K562 (cell line): ENCODE results near the gene NME9. TPM values are rescaled to one million over a fixed set of nuclear protein-coding genes. Genes with fewer than 3 reads are reported as not detected.

Source experiments
- CHD4 ChIP-seq: fragments of 200-600 bp; sonication (generic); IDR thresholded peaks from 3 replicates; pipeline ENCODE4 v1.6.1; 2012; ENCODE audit warnings: low read depth, mild to moderate bottlenecking, mixed read lengths, low read length, inconsistent platforms; ENCODE audit not compliant: insufficient read depth, insufficient replicate concordance, poor library complexity, severe bottlenecking
- EWSR1 ChIP-seq: fragments of 450-650 bp; IDR thresholded peaks from 2 replicates; pipeline ENCODE4 v1.6.1; 2018; ENCODE audit warnings: borderline replicate concordance, mild to moderate bottlenecking, low read depth, moderate library complexity; ENCODE audit not compliant: partially characterized antibody
- HDAC6 ChIP-seq: IDR thresholded peaks from 2 replicates; pipeline ENCODE4 v1.6.1; 2012; ENCODE audit warnings: low read depth, mild to moderate bottlenecking, control low read depth, inconsistent platforms, low read length, moderate library complexity
- HOXB6 ChIP-seq: fragments of 250-450 bp; sonication (Bioruptor Pico); IDR thresholded peaks from 2 replicates; pipeline ENCODE4 v1.5.1; 2022; ENCODE audit warnings: mild to moderate bottlenecking, borderline replicate concordance
- MBD2 ChIP-seq: sonication (generic); IDR thresholded peaks from 2 replicates; pipeline ENCODE4 v1.6.1; 2016; ENCODE audit warnings: low read depth, borderline replicate concordance
- MEF2A ChIP-seq: IDR thresholded peaks from 2 replicates; pipeline ENCODE4 v1.6.1; 2011; ENCODE audit warnings: low read depth, mild to moderate bottlenecking, low read length, moderate library complexity; ENCODE audit not compliant: control insufficient read depth
- MEIS2 ChIP-seq: fragments of 450-650 bp; IDR thresholded peaks from 2 replicates; pipeline ENCODE4 v1.6.1; 2014; ENCODE audit warnings: mild to moderate bottlenecking; ENCODE audit not compliant: partially characterized antibody
- MTF1 ChIP-seq: fragments of 250-450 bp; sonication (Bioruptor Pico); IDR thresholded peaks from 2 replicates; pipeline ENCODE4 v1.9.0; 2021; ENCODE audit warnings: moderate library complexity, mild to moderate bottlenecking, inconsistent platforms, borderline replicate concordance
- NR3C1 ChIP-seq: sonication (generic); formaldehyde crosslinking; IDR thresholded peaks from 2 replicates; pipeline ENCODE4 v1.8.1; 2022; ENCODE audit warnings: missing genetic modification reagents
- POLR2AphosphoS5 ChIP-seq: IDR thresholded peaks from 2 replicates; pipeline ENCODE4 v1.6.1; 2011; ENCODE audit warnings: mild to moderate bottlenecking, low read depth, low read length, moderate library complexity; ENCODE audit not compliant: control insufficient read depth, insufficient read depth
- PTBP1 ChIP-seq: fragments of 200-400 bp; formaldehyde crosslinking; IDR thresholded peaks from 2 replicates; pipeline ENCODE4 v1.6.1; 2017; ENCODE audit warnings: low read depth, low read length
- RBM17 ChIP-seq: fragments of 200-400 bp; formaldehyde crosslinking; IDR thresholded peaks from 2 replicates; pipeline ENCODE4 v1.6.1; 2017; ENCODE audit warnings: low read depth, mild to moderate bottlenecking, low read length, borderline replicate concordance
- RFX1 ChIP-seq: fragments of 450-650 bp; IDR thresholded peaks from 2 replicates; pipeline ENCODE4 v1.6.1; 2016; ENCODE audit warnings: mild to moderate bottlenecking, moderate library complexity
- SIN3A ChIP-seq, 2 experiments: fragments of 150-350 bp in 1 of 2; IDR thresholded peaks; 2 replicates each; pipeline ENCODE4 v1.6.1; 2011 to 2016; ENCODE audit warnings: borderline replicate concordance in 2 of 2, low read depth in 2 of 2, low read length in 2 of 2, mild to moderate bottlenecking in 2 of 2, moderate library complexity in 2 of 2; ENCODE audit not compliant: control insufficient read depth in 1 of 2
- SMARCA4 ChIP-seq: fragments of 450-650 bp; IDR thresholded peaks from 2 replicates; pipeline ENCODE4 v1.6.1; 2016
- SREBF2 ChIP-seq: sonication (generic); formaldehyde crosslinking; IDR thresholded peaks from 2 replicates; pipeline ENCODE4 v1.4.0; 2020; ENCODE audit warnings: mild to moderate bottlenecking, missing genetic modification reagents
- TBP ChIP-seq: optimal IDR thresholded peaks from 2 replicates; pipeline ENCODE3; 2011; ENCODE audit warnings: low read depth, low read length, improper control_type of control experiment
- ZKSCAN1 ChIP-seq: fragments of 150-350 bp; IDR thresholded peaks from 2 replicates; pipeline ENCODE4 v1.6.1; 2016; ENCODE audit warnings: low read depth, low read length
- ZNF444 ChIP-seq: fragments of 250-450 bp; sonication (Bioruptor Pico); IDR thresholded peaks from 2 replicates; pipeline ENCODE4 v1.4.0; 2020; ENCODE audit warnings: mild to moderate bottlenecking, moderate library complexity
- polyA plus RNA-seq, 8 experiments: library from polyadenylated mRNA; depleted of rRNA in 4 of 8; stranded (reverse) in 5 of 8; unstranded in 3 of 8; fragments of >200 nt; fragmentation: Nextera tagmentation in 2 of 8; fragmentation: Illumina TruSeq in 1 of 8; extraction: Ambion mirVana in 2 of 8; extraction: Trizol in 1 of 8; gene quantifications; 2 replicates each; pipeline versions ENCODE4 v1.2.1 to v1.2.3, GENCODE V29; 2011 to 2014; ENCODE audit warnings: inconsistent platforms in 1 of 8, missing spikeins in 1 of 8
- total RNA-seq, 7 experiments: library from RNA; depleted of rRNA in 6 of 7; stranded (reverse); fragments of >200 nt in 6 of 7; fragmentation: Illumina TruSeq in 2 of 7; extraction: Trizol in 2 of 7; gene quantifications; 2 replicates each; pipeline versions ENCODE4 v1.2.1 to v1.2.3, GENCODE V29; 2011 to 2021; ENCODE audit warnings: low replicate concordance in 1 of 7
- TF ChIP-seq, protein P1 (sequence below): fragments of 450-650 bp; IDR thresholded peaks from 2 replicates; pipeline ENCODE4 v1.6.1; 2018; ENCODE audit warnings: mild to moderate bottlenecking, low read depth; ENCODE audit not compliant: partially characterized antibody
- TF ChIP-seq, protein P2 (sequence below), 2 experiments: IDR thresholded peaks; 2 replicates each; pipeline ENCODE4 v1.6.1; 2011; ENCODE audit warnings: borderline replicate concordance in 1 of 2, control low read depth in 1 of 2, low read depth in 1 of 2, low read length in 1 of 2, mild to moderate bottlenecking in 1 of 2, mixed read lengths in 1 of 2, moderate library complexity in 1 of 2; ENCODE audit not compliant: insufficient read depth in 1 of 2, insufficient read length in 1 of 2, poor library complexity in 1 of 2, severe bottlenecking in 1 of 2; ENCODE audit errors: extremely low read depth in 1 of 2
- TF ChIP-seq, protein P3 (sequence below): fragments of 450-650 bp; formaldehyde crosslinking; IDR thresholded peaks from 2 replicates; pipeline ENCODE4 v1.4.0; 2022; ENCODE audit warnings: missing genetic modification characterization

Gene NME9
- total and polyA plus RNA-seq, 9 of the 15 experiments (the other 6 are each of a cell fraction or from before 2014, with no cell fraction given), result 0.05 to 0.15 (median 0.13) TPM; not detected in 6

DNA sequence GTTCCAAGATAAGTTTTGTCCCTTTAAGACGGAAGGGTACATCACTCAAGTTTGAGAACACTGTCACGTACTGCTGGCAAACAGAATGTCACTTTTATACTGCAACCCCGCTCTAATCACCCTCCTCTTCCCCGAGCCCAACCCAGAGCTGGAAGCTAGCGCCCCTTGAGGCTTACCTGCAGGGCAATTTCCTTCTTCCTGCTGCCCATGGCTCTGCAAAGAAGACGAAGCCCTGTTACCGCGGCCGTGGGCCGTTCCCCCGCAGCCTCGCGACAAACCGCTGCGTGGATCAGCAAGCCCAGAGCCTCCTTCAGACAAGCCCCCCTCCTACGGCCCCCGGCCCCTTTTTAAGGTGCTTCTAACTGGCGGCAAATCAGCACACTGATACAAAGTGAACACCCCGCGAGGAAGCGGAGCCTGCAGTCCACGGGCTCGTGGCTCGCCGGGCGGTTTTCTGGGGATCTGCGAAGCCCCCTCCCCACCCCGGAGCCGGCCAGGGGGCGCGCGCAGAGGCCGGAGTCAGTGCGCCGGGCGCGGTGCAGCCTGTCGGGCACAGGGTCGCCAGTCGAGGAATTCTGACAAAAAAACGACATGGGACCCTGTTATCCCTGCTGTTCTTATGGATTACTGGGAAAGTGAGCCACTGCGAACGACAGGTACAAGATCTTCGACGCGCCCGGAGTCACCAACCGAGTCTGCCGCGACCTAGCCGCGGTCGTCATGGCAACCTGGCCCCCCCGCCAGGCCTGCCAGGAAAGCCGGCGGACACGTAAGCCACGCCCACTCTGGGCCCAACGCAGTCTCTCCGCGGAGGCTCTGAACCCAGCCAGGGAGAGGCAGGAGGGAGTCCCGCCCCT is at the start of gene NME9 (continued):
- no peak for TF ChIP-seq RBM17
- no peak for TF ChIP-seq SREBF2 (CRISPR knock-in tag)
- no peak for TF ChIP-seq MEIS2
- no peak for TF ChIP-seq EWSR1
- TF ChIP-seq ZNF444 (CRISPR knock-in tag), result no peak
- no peak for TF ChIP-seq TBP
- TF ChIP-seq MEF2A, result no peak
- no peak for TF ChIP-seq PTBP1
- TF ChIP-seq HDAC6, result no peak
- no peak for TF ChIP-seq MTF1 (CRISPR knock-in tag)
- no peak for TF ChIP-seq SMARCA4
- no peak for TF ChIP-seq SIN3A (IDR thresholded peaks at IDR 0.05; ENCODE audit: borderline replicate concordance in 2 of 2, control insufficient read depth in 1 of 2, low read depth in 2 of 2, low read length in 2 of 2)
- TF ChIP-seq HOXB6 (CRISPR knock-in tag), result no peak
- TF ChIP-seq RFX1, result peak; percentile 98
- TF ChIP-seq CHD4, result no peak
- TF ChIP-seq MBD2, result no peak
- TF ChIP-seq POLR2AphosphoS5, result no peak
- TF ChIP-seq NR3C1, result no peak
- no peak for TF ChIP-seq ZKSCAN1
- TF ChIP-seq, protein P1, sequence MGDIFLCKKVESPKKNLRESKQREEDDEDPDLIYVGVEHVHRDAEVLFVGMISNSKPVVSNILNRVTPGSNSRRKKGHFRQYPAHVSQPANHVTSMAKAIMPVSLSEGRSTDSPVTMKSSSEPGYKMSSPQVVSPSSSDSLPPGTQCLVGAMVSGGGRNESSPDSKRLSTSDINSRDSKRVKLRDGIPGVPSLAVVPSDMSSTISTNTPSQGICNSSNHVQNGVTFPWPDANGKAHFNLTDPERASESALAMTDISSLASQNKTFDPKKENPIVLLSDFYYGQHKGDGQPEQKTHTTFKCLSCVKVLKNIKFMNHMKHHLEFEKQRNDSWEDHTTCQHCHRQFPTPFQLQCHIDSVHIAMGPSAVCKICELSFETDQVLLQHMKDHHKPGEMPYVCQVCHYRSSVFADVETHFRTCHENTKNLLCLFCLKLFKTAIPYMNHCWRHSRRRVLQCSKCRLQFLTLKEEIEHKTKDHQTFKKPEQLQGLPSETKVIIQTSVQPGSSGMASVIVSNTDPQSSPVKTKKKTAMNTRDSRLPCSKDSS, result no peak
- TF ChIP-seq, protein P2, sequence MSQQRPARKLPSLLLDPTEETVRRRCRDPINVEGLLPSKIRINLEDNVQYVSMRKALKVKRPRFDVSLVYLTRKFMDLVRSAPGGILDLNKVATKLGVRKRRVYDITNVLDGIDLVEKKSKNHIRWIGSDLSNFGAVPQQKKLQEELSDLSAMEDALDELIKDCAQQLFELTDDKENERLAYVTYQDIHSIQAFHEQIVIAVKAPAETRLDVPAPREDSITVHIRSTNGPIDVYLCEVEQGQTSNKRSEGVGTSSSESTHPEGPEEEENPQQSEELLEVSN (IDR thresholded peaks at IDR 0.05; ENCODE audit: borderline replicate concordance in 1 of 2, extremely low read depth in 1 of 2, insufficient read depth in 1 of 2, insufficient read length in 1 of 2, low read depth in 1 of 2, low read length in 1 of 2, poor library complexity in 1 of 2, severe bottlenecking in 1 of 2), result peak in 1 of 2 experiments; percentile 8
- TF ChIP-seq, protein P3, sequence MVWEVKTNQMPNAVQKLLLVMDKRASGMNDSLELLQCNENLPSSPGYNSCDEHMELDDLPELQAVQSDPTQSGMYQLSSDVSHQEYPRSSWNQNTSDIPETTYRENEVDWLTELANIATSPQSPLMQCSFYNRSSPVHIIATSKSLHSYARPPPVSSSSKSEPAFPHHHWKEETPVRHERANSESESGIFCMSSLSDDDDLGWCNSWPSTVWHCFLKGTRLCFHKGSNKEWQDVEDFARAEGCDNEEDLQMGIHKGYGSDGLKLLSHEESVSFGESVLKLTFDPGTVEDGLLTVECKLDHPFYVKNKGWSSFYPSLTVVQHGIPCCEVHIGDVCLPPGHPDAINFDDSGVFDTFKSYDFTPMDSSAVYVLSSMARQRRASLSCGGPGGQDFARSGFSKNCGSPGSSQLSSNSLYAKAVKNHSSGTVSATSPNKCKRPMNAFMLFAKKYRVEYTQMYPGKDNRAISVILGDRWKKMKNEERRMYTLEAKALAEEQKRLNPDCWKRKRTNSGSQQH, result no peak
